H9 (cell line): ENCODE data around the gene ZNF608. TPM values are rescaled to one million over a fixed set of nuclear protein-coding genes. Genes with fewer than 3 reads are reported as not detected.

Experiments used
- DNase-seq: peaks from one replicate; pipeline ENCODE4 v3.0.0-alpha.2; 2017
- H2AFZ ChIP-seq: one replicate; pipeline ENCODE4 v1.6.1; 2013; ENCODE audit warnings: mild to moderate bottlenecking, low read length, control low read depth, moderate library complexity
- H2AK5ac ChIP-seq: 2 replicates; pipeline ENCODE4 v1.6.1; 2013; ENCODE audit warnings: low read length, control low read depth, mixed read lengths; ENCODE audit not compliant: insufficient read length
- H2BK120ac ChIP-seq: one replicate; pipeline ENCODE4 v1.6.1; 2013; ENCODE audit warnings: low read depth, mild to moderate bottlenecking, low read length, control low read depth, inconsistent platforms; ENCODE audit not compliant: poor library complexity, severe bottlenecking
- H2BK12ac ChIP-seq: 2 replicates; pipeline ENCODE4 v1.6.1; 2013; ENCODE audit warnings: low read length, control low read depth, mixed read lengths, low read depth; ENCODE audit not compliant: insufficient read length
- H2BK15ac ChIP-seq: 2 replicates; pipeline ENCODE4 v1.6.1; 2013; ENCODE audit warnings: low read depth, low read length, control low read depth
- H2BK20ac ChIP-seq: one replicate; pipeline ENCODE4 v1.6.1; 2013; ENCODE audit warnings: low read depth, mild to moderate bottlenecking, low read length, control low read depth, inconsistent platforms; ENCODE audit not compliant: poor library complexity, severe bottlenecking
- H2BK5ac ChIP-seq: 2 replicates; pipeline ENCODE4 v1.6.1; 2013; ENCODE audit warnings: low read length, control low read depth, mixed read lengths; ENCODE audit not compliant: insufficient read length
- H3K14ac ChIP-seq: 2 replicates; pipeline ENCODE4 v1.6.1; 2013; ENCODE audit warnings: low read length, control low read depth; ENCODE audit not compliant: insufficient read depth
- H3K18ac ChIP-seq: 2 replicates; pipeline ENCODE4 v1.6.1; 2013; ENCODE audit warnings: low read depth, mild to moderate bottlenecking, mixed read lengths, low read length, control low read depth; ENCODE audit not compliant: insufficient read length
- H3K23ac ChIP-seq: 2 replicates; pipeline ENCODE4 v1.6.1; 2013; ENCODE audit warnings: low read length, control low read depth, mixed read lengths, low read depth; ENCODE audit not compliant: insufficient read length
- H3K23me2 ChIP-seq: 2 replicates; pipeline ENCODE4 v1.6.1; 2013; ENCODE audit warnings: low read depth, mild to moderate bottlenecking, mixed read lengths, low read length, control low read depth; ENCODE audit not compliant: insufficient read length, poor library complexity, severe bottlenecking
- H3K27ac ChIP-seq: 2 replicates; pipeline ENCODE4 v1.5.1; 2013; ENCODE audit warnings: low read length, control low read depth, mixed read lengths, low read depth; ENCODE audit not compliant: insufficient read length
- H3K27me3 ChIP-seq: 2 replicates; pipeline ENCODE4 v1.6.1; 2013; ENCODE audit warnings: low read length, control low read depth, inconsistent platforms; ENCODE audit not compliant: insufficient read depth
- H3K4ac ChIP-seq: 2 replicates; pipeline ENCODE4 v1.6.1; 2013; ENCODE audit warnings: low read depth, mild to moderate bottlenecking, control low read depth, inconsistent platforms, low read length, moderate library complexity
- H3K4me1 ChIP-seq: 2 replicates; pipeline ENCODE4 v1.6.1; 2013; ENCODE audit warnings: low read length, control low read depth, inconsistent platforms; ENCODE audit not compliant: insufficient read depth
- H3K4me2 ChIP-seq: 2 replicates; pipeline ENCODE4 v1.6.1; 2013; ENCODE audit warnings: low read length, control low read depth, mixed read lengths; ENCODE audit not compliant: insufficient read length, insufficient read depth
- H3K56ac ChIP-seq: 2 replicates; pipeline ENCODE4 v1.6.1; 2013; ENCODE audit warnings: low read depth, mild to moderate bottlenecking, mixed read lengths, low read length, control low read depth; ENCODE audit not compliant: insufficient read length
- H3K79me1 ChIP-seq: 2 replicates; pipeline ENCODE4 v1.6.1; 2013; ENCODE audit warnings: low read depth, mild to moderate bottlenecking, moderate library complexity, low read length, control low read depth, inconsistent platforms; ENCODE audit not compliant: insufficient read depth, poor library complexity, severe bottlenecking
- H3K79me2 ChIP-seq: 2 replicates; pipeline ENCODE4 v1.6.1; 2013; ENCODE audit warnings: low read length, control low read depth, inconsistent platforms; ENCODE audit not compliant: insufficient read depth
- H3K9ac ChIP-seq: 2 replicates; pipeline ENCODE4 v1.6.1; 2013; ENCODE audit warnings: low read length, control low read depth, mixed read lengths; ENCODE audit not compliant: insufficient read length; ENCODE audit errors: extremely low read depth
- H3K9me3 ChIP-seq: one replicate; pipeline ENCODE4 v1.6.1; 2013; ENCODE audit warnings: low read depth, low read length, inconsistent platforms; ENCODE audit not compliant: control insufficient read depth
- H3T11ph ChIP-seq: one replicate; pipeline ENCODE4 v1.6.1; 2013; ENCODE audit warnings: mild to moderate bottlenecking, low read length, control low read depth, inconsistent platforms
- H4K20me1 ChIP-seq: one replicate; pipeline ENCODE4 v1.6.1; 2013; ENCODE audit not compliant: control insufficient read depth, insufficient read length, insufficient read depth
- H4K5ac ChIP-seq: 2 replicates; pipeline ENCODE4 v1.6.1; 2013; ENCODE audit warnings: low read depth, mild to moderate bottlenecking, mixed read lengths, low read length, control low read depth; ENCODE audit not compliant: insufficient read length
- H4K8ac ChIP-seq: replicated peaks from 2 replicates; pipeline ENCODE4 v1.6.1; 2013; ENCODE audit warnings: low read length, control low read depth, mixed read lengths, low read depth; ENCODE audit not compliant: insufficient read length
- H4K91ac ChIP-seq: 2 replicates; pipeline ENCODE4 v1.6.1; 2013; ENCODE audit warnings: low read depth, mild to moderate bottlenecking, moderate library complexity, mixed read lengths, low read length, control low read depth; ENCODE audit not compliant: insufficient read length
- H3K27ac Mint-ChIP-seq, 3 experiments: 2 replicates in 2 of 3; 3 replicates in 1 of 3; pipeline ENCODE4 v1.8.0; 2020 to 2021; ENCODE audit warnings: mixed read lengths in 3 of 3, mild to moderate bottlenecking in 1 of 3, moderate library complexity in 1 of 3
- H3K27me3 Mint-ChIP-seq: 2 replicates; pipeline ENCODE4 v1.8.0; 2021; ENCODE audit warnings: low read depth, mild to moderate bottlenecking, moderate library complexity, mixed read lengths
- H3K36me3 Mint-ChIP-seq, 3 experiments: 2 replicates in 2 of 3; 3 replicates in 1 of 3; pipeline ENCODE4 v1.8.0; 2020 to 2021; ENCODE audit warnings: low read depth in 3 of 3, mixed read lengths in 3 of 3; ENCODE audit not compliant: insufficient read depth in 1 of 3
- H3K4me1 Mint-ChIP-seq, 2 experiments: 2 replicates each; pipeline ENCODE4 v1.8.0; 2020; ENCODE audit warnings: mixed read lengths in 2 of 2
- H3K4me3 Mint-ChIP-seq, 2 experiments: 2 replicates in 1 of 2; 3 replicates in 1 of 2; pipeline ENCODE4 v1.8.0; 2020 to 2021; ENCODE audit warnings: mild to moderate bottlenecking in 2 of 2, mixed read lengths in 2 of 2, moderate library complexity in 1 of 2
- H3K9me3 Mint-ChIP-seq, 2 experiments: 2 replicates in 1 of 2; 3 replicates in 1 of 2; pipeline ENCODE4 v1.8.0; 2020; ENCODE audit warnings: mild to moderate bottlenecking in 2 of 2, mixed read lengths in 2 of 2, moderate library complexity in 1 of 2
- CTCF ChIP-seq: fragments of 200-600 bp; sonication (generic); conservative IDR thresholded peaks from 3 replicates; pipeline ENCODE4 v1.8.0; 2021; ENCODE audit warnings: antibody characterized with exemption, mild to moderate bottlenecking
- WGBS: extraction: QIAGEN DNeasy Blood & Tissue Kit; methylation state at CpG from one replicate; pipeline ENCODE4 v1.1.7; 2013; ENCODE audit warnings: missing lambda C conversion rate, low lambda C conversion rate, mixed read lengths; ENCODE audit not compliant: insufficient read length; ENCODE audit errors: extremely low coverage; 5-methylcytosine and 5-hydroxymethylcytosine counted together
- total RNA-seq: library from RNA; stranded (reverse); gene quantifications from 2 replicates; pipeline ENCODE4 v1.2.1, GENCODE V29; 2021

ZNF608 gene
- total RNA-seq, 1 experiment from 2014 or later = 67.0 TPM

GRCh38 chr5:124783285-124783684 is 36.8 kb upstream of the ZNF608 start:
- Histone ChIP-seq H4K20me1 (no peaks in the 10 kb centered on the region), H3T11ph (no peak overlapping the region), H3K27me3 (no peaks in the 10 kb centered on the region), H3K4me1 (no peaks in the 10 kb centered on the region), H2BK15ac (no peak overlapping the region), H2BK20ac (no peak overlapping the region), H4K5ac (no peak overlapping the region), H3K4ac (no peak overlapping the region), H3K9ac (no peak overlapping the region), H3K18ac (no peak overlapping the region), H3K23me2 (no peaks in the 10 kb centered on the region), H3K79me2 (no peaks in the 10 kb centered on the region), H2AFZ (no peak overlapping the region), H4K91ac (no peak overlapping the region), H4K8ac (no peak overlapping the region), H3K9me3 (no peaks in the 10 kb centered on the region), H3K79me1 (no peaks in the 10 kb centered on the region), H2BK5ac (peak overlapping the region; percentile 29), H3K27ac (no peak overlapping the region), H3K56ac (no peak overlapping the region), H2AK5ac (no peak overlapping the region), H2BK12ac (no peak overlapping the region), H3K4me2 (no peak overlapping the region), H3K14ac (no peak overlapping the region), H3K23ac (no peak overlapping the region), H2BK120ac (no peak overlapping the region)
- Mint-ChIP-seq H3K4me3 (no peak overlapping the region), H3K4me1 (no peaks in the 10 kb centered on the region), H3K27me3 (no peaks in the 10 kb centered on the region), H3K27ac (no peak overlapping the region; a peak in 1 of 7 replicates), H3K9me3 (peaks cover 0 to 4% of the 10 kb centered on the region in 2 experiments; a peak in 2 of 5 replicates), H3K36me3 (peaks cover 0 to 6% (median 3%) of the 10 kb centered on the region in 3 experiments; a peak in 4 of 7 replicates)
- TF ChIP-seq CTCF = no peak
- no CpG with 5 or more reads among the region's 3 CpGs for WGBS
- DNase-seq = no peak
